Measurements from ENCODE around the gene EFCAB10. TPM values are rescaled to one million over a fixed set of nuclear protein-coding genes. Genes with fewer than 3 reads are reported as not detected.

EFCAB10 gene
- total and polyA plus RNA-seq, 2 of the 13 experiments (the other 11 are each of a cell fraction or from before 2014, with no cell fraction given): 0.40 TPM; not detected in 1

- TF ChIP-seq, protein P1, sequence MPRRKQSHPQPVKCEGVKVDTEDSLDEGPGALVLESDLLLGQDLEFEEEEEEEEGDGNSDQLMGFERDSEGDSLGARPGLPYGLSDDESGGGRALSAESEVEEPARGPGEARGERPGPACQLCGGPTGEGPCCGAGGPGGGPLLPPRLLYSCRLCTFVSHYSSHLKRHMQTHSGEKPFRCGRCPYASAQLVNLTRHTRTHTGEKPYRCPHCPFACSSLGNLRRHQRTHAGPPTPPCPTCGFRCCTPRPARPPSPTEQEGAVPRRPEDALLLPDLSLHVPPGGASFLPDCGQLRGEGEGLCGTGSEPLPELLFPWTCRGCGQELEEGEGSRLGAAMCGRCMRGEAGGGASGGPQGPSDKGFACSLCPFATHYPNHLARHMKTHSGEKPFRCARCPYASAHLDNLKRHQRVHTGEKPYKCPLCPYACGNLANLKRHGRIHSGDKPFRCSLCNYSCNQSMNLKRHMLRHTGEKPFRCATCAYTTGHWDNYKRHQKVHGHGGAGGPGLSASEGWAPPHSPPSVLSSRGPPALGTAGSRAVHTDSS (CRISPR knock-in tag; conservative IDR thresholded peaks at IDR 0.05): no peak
- TF ChIP-seq MAX (IDR thresholded peaks at IDR 0.05) (peak; percentile 56), ZNF850 (CRISPR knock-in tag; conservative IDR thresholded peaks at IDR 0.05) (no peak), SP4 (CRISPR knock-in tag; IDR thresholded peaks at IDR 0.05) (0 out of 2 replicates have a peak, but pooled peaks have one; percentile 19), THRA (CRISPR knock-in tag; IDR thresholded peaks at IDR 0.05; ENCODE audit: borderline replicate concordance) (no peak), ESRRA (CRISPR knock-in tag; IDR thresholded peaks at IDR 0.05; ENCODE audit: low read depth) (no peak), HNF4A (CRISPR knock-in tag; IDR thresholded peaks at IDR 0.05) (peak; percentile 13; the same call in 1 of the 2 replicates), MED13 (CRISPR knock-in tag; IDR thresholded peaks at IDR 0.05) (no peak), GFI1 (CRISPR knock-in tag; IDR thresholded peaks at IDR 0.05; ENCODE audit: borderline replicate concordance) (no peak), BHLHE40 (IDR thresholded peaks at IDR 0.05; ENCODE audit: low read length) (peak; percentile 89), ZNF776 (CRISPR knock-in tag; IDR thresholded peaks at IDR 0.05) (no peak), HMG20B (CRISPR knock-in tag; conservative IDR thresholded peaks at IDR 0.05) (no peak), PHF20 (CRISPR knock-in tag; IDR thresholded peaks at IDR 0.05) (peak; percentile 54; the same call in 1 of the 2 replicates), CEBPB (IDR thresholded peaks at IDR 0.05; ENCODE audit: borderline replicate concordance, low read depth, low read length) (peak; percentile 47; the same call in 1 of the 2 replicates), DR1 (CRISPR knock-in tag; IDR thresholded peaks at IDR 0.05) (no peak), HNF4G (IDR thresholded peaks at IDR 0.05; ENCODE audit: borderline replicate concordance, low read depth, low read length) (no peak), HNF4G (CRISPR knock-in tag; IDR thresholded peaks at IDR 0.05; ENCODE audit: borderline replicate concordance, low read depth) (no peak), ZNF331 (CRISPR knock-in tag; IDR thresholded peaks at IDR 0.05) (0 out of 2 replicates have a peak, but pooled peaks have one; percentile 42), TAF1 (CRISPR knock-in tag; IDR thresholded peaks at IDR 0.05) (peak; percentile 30; the same call in 1 of the 2 replicates), ZNF501 (CRISPR knock-in tag; IDR thresholded peaks at IDR 0.05) (no peak), ZBTB43 (CRISPR knock-in tag; conservative IDR thresholded peaks at IDR 0.05) (no peak), ZNF33A (CRISPR knock-in tag; IDR thresholded peaks at IDR 0.05; ENCODE audit: borderline replicate concordance) (no peak)
- TF ChIP-seq, protein P2, sequence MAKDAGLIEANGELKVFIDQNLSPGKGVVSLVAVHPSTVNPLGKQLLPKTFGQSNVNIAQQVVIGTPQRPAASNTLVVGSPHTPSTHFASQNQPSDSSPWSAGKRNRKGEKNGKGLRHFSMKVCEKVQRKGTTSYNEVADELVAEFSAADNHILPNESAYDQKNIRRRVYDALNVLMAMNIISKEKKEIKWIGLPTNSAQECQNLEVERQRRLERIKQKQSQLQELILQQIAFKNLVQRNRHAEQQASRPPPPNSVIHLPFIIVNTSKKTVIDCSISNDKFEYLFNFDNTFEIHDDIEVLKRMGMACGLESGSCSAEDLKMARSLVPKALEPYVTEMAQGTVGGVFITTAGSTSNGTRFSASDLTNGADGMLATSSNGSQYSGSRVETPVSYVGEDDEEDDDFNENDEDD (CRISPR knock-in tag; IDR thresholded peaks at IDR 0.05; ENCODE audit: borderline replicate concordance): 0 out of 2 replicates have a peak, but pooled peaks have one; percentile 51
- TF ChIP-seq, protein P3, sequence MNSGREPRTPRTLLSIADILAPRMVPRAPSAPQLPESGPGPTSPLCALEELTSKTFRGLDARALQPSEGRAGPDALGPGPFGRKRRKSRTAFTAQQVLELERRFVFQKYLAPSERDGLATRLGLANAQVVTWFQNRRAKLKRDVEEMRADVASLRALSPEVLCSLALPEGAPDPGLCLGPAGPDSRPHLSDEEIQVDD (CRISPR knock-in tag; IDR thresholded peaks at IDR 0.05; ENCODE audit: borderline replicate concordance): no peak
Observed at GRCh38 chr7:105581066-105581811, at the start of gene EFCAB10 (continued).
